GM12891 (cell line): ENCODE measurements around the gene MS4A4E.

Experiments
- DNase-seq: peaks from one replicate; pipeline ENCODE4 v3.0.0; 2011; ENCODE audit warnings: low spot score; ENCODE audit not compliant: insufficient read length
- FAIRE-seq: peaks from 2 replicates; lab custom pipeline; 2011; peaks lifted over from hg19 to GRCh38; lab: Jason Lieb, UNC
- PAX5 ChIP-seq: IDR thresholded peaks from 2 replicates; pipeline ENCODE4 v1.6.1; 2011; ENCODE audit warnings: low read length, moderate library complexity, mild to moderate bottlenecking; ENCODE audit not compliant: insufficient read depth, severe bottlenecking
- POLR2A ChIP-seq: IDR thresholded peaks from 2 replicates; pipeline ENCODE4 v1.6.1; 2011; ENCODE audit warnings: low read depth, low read length, control low read depth
- POLR2AphosphoS5 ChIP-seq: IDR thresholded peaks from 2 replicates; pipeline ENCODE4 v1.6.1; 2011; ENCODE audit warnings: low read depth, low read length, control low read depth
- POU2F2 ChIP-seq: IDR thresholded peaks from 2 replicates; pipeline ENCODE4 v1.6.1; 2011; ENCODE audit warnings: low read depth, mild to moderate bottlenecking, control low read depth, low read length, moderate library complexity
- SPI1 ChIP-seq: IDR thresholded peaks from 2 replicates; pipeline ENCODE4 v1.6.1; 2011; ENCODE audit warnings: low read depth, low read length, control low read depth
- TAF1 ChIP-seq: IDR thresholded peaks from 2 replicates; pipeline ENCODE4 v1.6.1; 2011; ENCODE audit warnings: low read depth, low read length, control low read depth

MS4A4E gene

GRCh38 chr11:60263402-60263801 lies 20.5 kb upstream of the MS4A4E start:
- FAIRE-seq (no peak), DNase-seq (no peak)

DNA sequence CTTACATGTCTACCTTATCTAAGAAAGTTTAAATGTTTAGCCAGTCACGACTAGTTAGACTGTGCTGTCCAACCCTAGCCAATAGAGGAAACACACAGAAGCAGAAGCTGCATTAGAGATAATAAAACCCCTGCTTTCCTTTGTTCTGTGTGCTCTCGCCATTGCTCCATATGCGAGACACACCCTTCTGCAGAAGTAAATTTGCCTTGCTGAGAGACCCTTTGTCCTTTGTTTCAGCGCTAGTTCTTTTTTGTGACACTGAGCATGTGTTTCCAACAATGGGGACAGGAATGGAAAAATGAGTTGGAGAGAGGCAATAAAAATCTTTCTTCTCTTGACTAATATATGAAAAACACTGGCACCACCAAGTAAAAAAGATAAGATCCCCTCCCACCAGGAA lies 18.1 kb upstream of the MS4A4E start:
- no peak for DNase-seq
- no peak for FAIRE-seq
- TF ChIP-seq POLR2AphosphoS5 (no peak), SPI1 (no peak), TAF1 (no peak)

More at GRCh38 chr11:60263402-60263801, 20.5 kb upstream of the MS4A4E start:
- TF ChIP-seq PAX5 (no peak), POU2F2 (no peak), POLR2AphosphoS5 (no peak), POLR2A (no peak), TAF1 (no peak), SPI1 (no peak)

DNA sequence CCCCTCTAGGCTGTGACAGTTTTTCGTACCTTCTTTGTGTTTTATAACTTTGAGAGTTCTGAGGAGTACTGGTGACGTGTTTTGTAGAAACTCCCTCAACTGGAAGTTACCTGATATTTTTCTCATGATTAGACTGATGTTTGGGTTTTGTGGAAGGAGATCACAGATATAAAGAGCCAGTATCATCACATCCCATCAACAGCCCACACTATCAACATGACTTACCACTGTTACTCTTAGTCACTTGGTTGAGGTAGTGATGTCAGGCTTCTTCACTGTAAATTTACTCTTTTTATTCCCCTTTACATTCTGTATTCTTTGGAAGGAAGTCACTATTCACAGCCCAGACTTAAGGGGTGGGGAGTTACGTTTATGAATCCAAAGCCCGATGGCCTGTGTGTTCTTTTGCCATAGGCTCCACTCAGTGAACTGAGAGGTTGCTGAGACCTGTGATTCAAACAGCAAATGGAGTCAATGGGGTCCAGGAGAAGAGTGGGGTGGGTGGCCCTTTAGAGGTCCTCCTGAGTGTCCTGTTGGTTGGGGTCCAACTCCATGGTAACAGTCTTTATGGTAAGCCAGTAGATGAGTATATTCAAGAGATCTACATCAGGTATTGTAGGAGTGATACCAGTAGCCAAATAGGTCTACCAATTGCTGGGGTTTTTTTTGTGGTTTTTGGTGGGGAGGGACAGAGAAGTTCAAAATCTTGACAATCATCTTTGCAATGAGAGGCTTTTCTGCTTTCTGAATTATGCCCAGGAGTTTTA lies 15.2 kb upstream of the MS4A4E start:
- DNase-seq (no peak), FAIRE-seq (peak; percentile 69)
- TF ChIP-seq POU2F2, result no peak
- no peak for TF ChIP-seq POLR2AphosphoS5
- no peak for TF ChIP-seq POLR2A
- TF ChIP-seq SPI1, result no peak

- DNase-seq (no peak), FAIRE-seq (peak; percentile 48)
- TF ChIP-seq PAX5 (no peak), POLR2A (no peak), TAF1 (no peak), POU2F2 (no peak), POLR2AphosphoS5 (no peak), SPI1 (no peak)
Measured at GRCh38 chr11:60252213-60253108, 9.5 kb upstream of the MS4A4E start.

- FAIRE-seq (peak; percentile 81), DNase-seq (no peak)
- TF ChIP-seq POLR2A, result no peak
- no peak for TF ChIP-seq SPI1
- no peak for TF ChIP-seq TAF1
- TF ChIP-seq PAX5, result no peak
- TF ChIP-seq POLR2AphosphoS5, result no peak
- no peak for TF ChIP-seq POU2F2
Measured at GRCh38 chr11:60251485-60252212, 8.7 kb upstream of the MS4A4E start.

DNA sequence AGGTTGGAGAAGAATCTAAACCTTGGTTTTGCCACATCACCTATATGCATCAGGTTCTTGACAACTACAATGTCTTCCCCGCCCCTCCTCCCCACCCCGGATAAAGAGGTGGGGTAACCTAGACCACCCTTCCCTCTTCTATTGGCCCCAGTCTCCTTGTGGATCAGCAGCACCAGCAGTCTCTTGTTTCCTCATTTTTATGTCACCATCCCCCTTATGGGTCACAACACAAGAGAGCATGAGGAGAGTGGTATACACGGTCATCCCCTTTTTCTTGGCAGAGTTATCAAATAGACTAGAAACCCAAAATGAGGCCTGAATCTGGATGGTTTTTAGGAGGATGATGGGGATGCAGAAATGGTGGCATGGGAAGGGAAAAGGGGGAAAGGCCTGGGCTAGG lies 1.2 kb downstream of the MS4A4E start:
- TF ChIP-seq PAX5 (no peak), POLR2A (no peak), POLR2AphosphoS5 (no peak), TAF1 (no peak), SPI1 (no peak), POU2F2 (no peak)
- DNase-seq (no peak), FAIRE-seq (no peak)

DNA sequence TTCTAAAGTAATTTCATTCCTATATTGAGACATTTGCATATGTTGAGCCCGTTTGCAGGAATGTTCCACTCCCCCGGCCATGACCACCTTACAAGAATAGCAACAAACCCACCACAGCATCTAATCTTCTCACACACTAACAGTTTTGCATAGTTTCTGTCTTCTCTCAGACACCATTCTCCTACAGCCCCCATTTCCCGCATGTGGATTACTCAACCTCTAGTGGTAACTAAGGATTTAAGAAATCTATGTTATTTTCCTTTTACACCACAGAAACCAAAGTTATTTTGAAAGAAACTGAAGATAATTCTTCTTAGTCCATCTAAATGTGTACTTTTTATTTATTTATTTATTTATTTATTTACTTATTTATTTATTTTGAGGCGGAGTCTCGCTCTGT lies 2.3 kb downstream of the MS4A4E start:
- DNase-seq (no peak), FAIRE-seq (no peak)
- TF ChIP-seq POU2F2, result no peak
- no peak for TF ChIP-seq POLR2AphosphoS5
- no peak for TF ChIP-seq POLR2A
- no peak for TF ChIP-seq SPI1
- no peak for TF ChIP-seq TAF1
- no peak for TF ChIP-seq PAX5

GRCh38 chr11:60235321-60235720 lies 7.6 kb downstream of the MS4A4E start:
- DNase-seq (no peak), FAIRE-seq (no peak)
- TF ChIP-seq TAF1 (no peak), POLR2A (no peak), SPI1 (no peak), PAX5 (no peak), POLR2AphosphoS5 (no peak), POU2F2 (no peak)

- no peak for DNase-seq
- TF ChIP-seq SPI1, result peak; percentile 48; the same call in 1 of the 2 replicates
- TF ChIP-seq PAX5, result no peak
Measured at GRCh38 chr11:60230681-60231080, 12.3 kb downstream of the MS4A4E start.

More at GRCh38 chr11:60230681-60231080, 12.3 kb downstream of the MS4A4E start:
- FAIRE-seq, result no peak
